ENCODE measurements around the gene LCN10.
A peak's percentile ranks its signal among the peaks of the same experiment; 100 is the strongest.
"Not testable (repeated sequence)": the region's sequence is repeated elsewhere in the genome, so short reads cannot be mapped to it uniquely, and the experiment has no call there.

Gene LCN10

GRCh38 chr9:136771907-136772415 lies 29.2 kb upstream of the LCN10 start:
- no peak for DNase-seq

DNA sequence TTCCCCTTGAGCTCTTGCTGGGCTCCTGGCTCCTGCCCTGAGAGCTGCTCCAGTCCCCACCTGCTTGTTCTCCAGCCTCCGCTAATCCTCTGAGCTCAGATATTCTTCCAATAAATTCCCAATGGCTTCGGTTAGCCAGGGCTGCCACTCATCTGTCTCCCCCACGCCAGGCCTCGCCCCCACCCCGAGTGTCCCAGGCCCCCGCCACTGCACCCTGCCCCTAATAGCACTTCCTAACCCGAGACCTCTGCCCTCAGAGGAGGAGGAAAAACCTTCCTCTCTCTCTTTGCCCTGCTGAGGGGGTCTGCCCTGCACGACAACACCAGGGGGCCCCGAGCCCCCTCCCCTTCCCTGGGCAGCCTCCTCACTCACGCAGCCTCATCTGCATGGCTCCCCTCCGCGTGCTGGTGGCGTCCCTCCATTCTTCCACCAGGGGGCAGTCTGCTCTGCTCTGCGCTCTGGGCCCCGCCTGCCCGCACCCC lies 27.0 kb upstream of the LCN10 start:
- peak in 1 of 2 experiments; percentile 43 for DNase-seq

DNA sequence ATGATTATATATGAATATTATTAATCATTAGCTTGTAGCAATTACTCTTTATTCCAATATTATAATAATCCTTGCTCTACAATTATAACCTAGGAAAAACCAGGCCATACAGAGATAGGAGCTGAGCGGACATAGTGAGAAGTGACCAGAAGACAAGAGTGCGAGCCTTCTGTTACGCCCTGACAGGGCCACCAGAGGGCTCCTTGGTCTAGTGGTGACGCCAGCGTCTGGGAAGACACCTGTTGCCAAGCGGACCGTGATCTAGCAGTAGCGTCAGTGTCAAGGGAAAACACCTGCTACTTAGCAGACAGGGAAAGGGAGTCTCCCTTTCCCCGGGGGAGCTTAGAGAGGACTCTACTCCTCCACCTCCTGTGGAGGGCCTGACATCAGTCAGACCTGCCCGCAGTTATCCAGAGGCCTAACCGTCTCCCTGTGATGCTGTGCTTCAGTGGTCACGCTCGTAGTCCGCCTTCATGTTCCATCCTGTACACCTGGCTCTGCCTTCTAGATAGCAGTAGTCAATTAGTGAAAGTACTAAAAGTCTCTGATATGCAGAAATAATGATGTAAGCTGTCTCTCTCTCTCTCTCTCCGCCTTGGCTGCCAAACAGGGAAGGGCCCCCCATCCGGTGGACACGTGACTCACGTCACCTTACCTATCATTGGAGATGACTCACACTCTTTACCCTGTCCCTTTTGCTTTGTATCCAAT lies 23.8 kb upstream of the LCN10 start:
- DNase-seq = peak; percentile 56 to 77

- not testable (repeated sequence) for DNase-seq
Measured at GRCh38 chr9:136765745-136766409, 23.1 kb upstream of the LCN10 start.

- no peak for DNase-seq
Measured at GRCh38 chr9:136765041-136765440, 22.3 kb upstream of the LCN10 start.

DNA sequence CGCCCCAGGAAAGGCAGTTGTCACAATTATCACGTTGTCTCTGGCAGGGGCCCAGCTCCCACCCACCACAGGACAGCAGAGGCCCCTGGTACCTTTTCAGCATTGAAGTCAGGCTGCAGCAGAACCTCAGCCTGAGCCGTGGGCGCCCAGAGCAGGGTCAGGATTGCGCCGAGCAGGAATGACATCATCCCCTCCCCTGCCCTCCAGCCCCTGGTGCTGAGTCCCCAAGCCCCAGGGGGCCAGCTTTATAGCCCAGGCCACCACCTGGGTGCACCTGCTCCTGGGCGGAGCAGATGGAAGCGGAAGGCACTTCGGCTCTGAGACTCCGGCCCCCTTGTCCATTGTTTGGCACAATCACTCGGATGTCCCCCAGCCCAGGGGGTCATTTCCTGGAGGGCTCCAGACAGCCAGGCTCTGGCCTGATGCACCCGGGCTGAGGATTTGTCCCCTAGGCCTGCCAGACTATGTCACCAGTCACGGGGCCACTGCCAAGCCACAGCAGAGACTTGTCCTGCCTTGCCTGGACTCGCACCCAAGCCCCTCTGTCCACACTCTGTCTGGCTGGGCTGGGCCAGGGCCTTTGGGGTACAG lies 21.7 kb upstream of the LCN10 start, which contains the start of gene LCN15:
Gene LCN15, minus strand, starts transcription at position 218 of the 591 bp plus-strand sequence. Its CDS starts 30 bp downstream, at position 188.
- DNase-seq = no peak

DNA sequence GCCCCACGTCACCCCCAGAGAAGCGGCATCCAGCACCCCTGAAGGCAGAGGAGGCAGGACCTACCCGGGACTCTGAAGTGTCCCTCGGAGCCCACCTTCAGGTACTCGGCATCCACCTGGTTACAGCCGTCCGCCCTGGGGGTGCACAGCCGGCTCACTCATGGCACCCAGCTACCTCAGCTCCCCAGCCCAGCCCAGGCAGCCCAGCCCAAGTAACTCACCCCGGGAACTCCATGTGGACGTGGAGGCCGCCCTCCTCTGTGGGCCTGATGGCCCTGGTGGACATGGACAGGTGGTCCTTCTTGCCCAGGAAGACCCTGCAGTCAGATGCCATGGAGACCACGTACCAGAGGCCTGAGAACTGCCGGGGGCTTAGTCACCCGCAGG lies 20.9 kb upstream of the LCN10 start:
- DNase-seq = no peak

GRCh38 chr9:136762915-136763648 lies 20.3 kb upstream of the LCN10 start:
- no peak for DNase-seq

GRCh38 chr9:136762221-136762691 lies 19.5 kb upstream of the LCN10 start:
- DNase-seq = no peak

GRCh38 chr9:136761545-136761981 lies 18.8 kb upstream of the LCN10 start:
- DNase-seq = no peak

DNA sequence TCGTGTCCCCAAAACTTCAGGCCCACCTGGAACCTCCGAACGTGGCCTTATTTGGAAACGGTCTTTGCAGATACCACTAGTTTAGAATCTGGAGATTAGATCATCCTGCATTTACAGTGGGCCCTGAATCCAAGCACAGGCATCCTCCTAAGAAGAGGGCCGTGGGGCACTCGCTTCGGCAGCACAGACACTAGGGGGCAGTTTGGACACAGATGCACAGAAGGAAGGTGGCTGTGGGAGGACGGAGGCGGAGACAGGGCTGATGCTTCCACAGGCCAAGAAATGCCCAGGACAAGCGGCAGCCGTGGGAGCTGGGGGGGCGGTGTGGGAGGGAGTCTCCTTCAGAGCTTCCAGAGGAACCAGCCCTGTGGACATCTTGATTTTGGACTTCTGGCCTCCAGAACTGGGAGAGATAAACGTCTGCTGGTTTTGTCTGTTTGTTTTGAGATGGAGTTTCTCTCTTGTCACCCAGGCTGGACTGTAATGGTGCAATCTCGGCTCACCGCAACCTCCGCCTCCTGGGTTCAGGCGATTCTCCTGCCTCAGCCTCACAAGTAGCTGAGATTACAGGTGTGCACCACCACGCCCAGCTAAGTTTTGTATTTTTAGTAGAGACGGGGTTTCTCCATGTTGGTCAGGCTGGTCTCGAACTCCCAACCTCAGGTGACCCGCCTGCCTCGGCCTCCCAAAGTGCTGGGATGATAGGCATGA lies 18.2 kb upstream of the LCN10 start:
- DNase-seq = peak; percentile 59 to 72

GRCh38 chr9:136760424-136760823 lies 17.7 kb upstream of the LCN10 start:
- no peak for DNase-seq

DNA sequence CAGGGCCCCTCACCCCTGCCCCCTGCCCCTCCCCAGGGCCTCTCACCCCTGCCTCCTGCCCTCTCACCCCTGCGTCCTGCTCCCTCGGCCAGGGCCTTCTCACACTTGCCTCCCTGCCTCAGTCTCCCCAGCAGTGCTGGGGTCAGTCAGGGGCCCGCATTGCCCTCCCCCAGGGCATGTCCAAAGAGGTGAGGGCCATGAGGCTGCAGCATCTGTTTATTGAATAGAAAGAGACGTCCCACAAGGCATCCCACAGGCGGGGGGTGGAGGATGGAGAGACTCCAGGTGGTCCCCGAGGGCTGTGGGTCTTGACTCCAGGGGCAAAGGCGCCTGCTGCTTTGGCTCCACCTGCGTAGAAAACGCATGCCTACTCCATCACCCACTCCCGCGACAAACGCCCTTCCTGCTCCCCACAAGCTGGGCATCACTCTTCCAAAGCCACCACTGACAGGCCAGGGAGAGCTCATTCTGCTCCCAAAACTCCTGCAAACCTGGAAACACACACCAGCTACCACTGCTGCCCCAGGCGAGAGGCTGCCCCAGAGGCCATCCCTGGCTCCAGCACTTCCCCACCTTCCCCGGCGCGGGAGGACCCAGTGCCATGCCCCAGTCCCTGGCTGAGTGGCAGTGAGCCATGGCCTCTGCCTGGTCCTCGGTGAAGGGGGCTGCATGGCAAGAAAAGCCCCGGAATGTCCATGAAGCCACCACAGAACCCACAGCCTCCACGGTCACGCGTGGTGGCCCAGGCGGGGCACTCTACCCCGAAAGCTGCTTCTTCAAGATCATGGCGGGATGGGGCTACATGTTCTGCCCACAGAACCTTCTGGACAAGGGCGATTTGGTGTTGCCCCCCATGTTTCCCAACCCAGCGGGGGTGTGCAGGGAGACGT lies 16.9 kb upstream of the LCN10 start:
- DNase-seq = no peak

DNA sequence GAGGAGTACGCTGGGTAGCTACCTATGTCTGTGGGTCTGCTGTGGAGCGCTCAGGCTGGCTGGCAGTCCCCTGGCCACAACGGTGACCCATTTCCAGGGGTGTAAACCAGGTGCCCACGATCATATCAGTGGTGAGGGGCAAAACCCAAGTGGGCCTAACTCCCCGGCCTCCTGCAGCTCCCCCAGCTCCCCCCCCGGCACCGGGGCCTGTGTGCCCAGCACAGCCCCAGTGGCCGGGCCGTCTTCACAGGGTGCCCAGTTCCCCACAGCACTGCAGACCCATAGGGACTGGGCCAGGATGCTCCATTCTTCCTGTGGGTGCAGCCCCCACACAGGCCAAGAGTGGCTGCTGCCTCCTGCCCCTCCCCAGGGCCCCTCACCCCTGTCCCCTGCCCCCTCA lies 16.3 kb upstream of the LCN10 start:
- no peak for DNase-seq

DNA sequence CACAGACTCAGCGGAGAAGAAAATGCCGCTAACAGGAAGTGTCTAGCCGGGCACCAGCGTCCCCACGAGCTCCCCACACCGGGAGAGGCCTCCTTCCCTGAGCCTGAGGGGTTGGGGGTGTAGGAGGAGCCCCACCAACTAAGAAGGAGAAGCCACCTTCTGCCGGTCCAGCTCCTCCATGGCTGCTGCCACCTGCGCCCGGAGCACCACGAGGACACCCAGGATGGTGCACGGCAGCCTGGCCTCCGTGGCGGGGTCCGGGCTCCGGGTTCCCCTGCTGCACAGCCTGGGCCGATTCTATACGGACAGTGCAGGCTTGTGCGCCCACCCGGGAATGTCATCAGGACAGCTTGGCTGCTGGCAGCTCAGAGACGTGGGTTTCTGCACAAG lies 15.0 kb upstream of the LCN10 start:
- no peak for DNase-seq

GRCh38 chr9:136757328-136757727 lies 14.6 kb upstream of the LCN10 start:
- DNase-seq = no peak

DNA sequence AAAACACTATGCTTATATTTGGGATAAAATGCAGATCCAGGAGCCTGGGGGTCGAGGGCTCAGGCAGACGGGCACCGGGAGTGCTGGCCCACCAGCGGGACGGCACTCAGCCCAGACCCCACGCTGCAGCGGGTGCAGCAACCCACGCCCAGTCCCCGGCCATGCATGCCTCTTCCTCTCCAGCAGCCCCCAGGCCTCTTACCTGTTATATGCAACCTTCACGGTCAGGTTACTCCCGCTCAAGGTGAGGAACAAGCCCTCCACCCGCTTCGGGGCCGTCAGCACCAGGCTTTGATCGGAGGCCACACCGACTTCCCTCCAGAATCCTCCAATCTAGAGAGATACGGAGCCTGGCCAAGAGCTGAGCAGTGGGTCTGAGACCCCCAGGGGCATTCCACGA lies 14.1 kb upstream of the LCN10 start:
- no peak for DNase-seq

GRCh38 chr9:136756134-136756438 lies 13.3 kb upstream of the LCN10 start:
- no peak for DNase-seq

DNA sequence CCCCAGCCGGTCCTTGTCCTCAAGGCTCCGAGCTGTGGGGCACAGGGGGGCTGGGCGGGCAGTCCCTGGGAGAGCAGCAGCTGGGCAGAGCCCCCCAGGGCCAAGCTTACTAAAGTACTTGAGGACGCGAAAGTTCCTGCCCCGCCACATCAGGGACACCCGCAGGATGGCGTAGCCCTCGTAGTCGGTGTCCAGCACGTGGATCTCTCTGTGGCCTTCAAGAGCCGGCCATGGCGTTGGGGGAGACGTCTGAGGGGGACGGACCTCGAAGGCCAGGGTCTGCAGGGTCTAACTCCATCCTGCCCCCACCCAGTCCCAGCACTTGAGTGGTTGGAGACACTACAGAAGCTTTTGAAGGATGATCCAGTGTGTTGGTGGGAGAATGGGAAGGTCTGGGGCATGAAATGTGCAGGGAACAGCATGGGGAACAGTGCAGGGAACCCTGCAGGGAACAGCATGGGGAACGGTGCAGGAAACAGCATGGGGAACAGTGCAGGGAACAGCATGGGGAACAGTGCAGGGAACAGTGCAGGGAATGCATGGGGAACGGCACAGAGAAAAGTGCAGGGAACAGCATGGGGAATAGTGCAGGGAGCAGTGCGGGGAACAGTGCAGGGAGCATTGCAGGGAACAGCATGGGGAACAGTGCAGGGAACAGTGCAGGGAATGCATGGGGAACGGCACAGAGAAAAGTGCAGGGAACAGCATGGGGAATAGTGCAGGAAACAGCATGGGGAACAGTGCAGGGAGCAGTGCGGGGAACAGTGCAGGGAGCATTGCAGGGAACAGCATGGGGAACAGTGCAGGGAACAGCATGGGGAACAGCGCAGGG lies 12.8 kb upstream of the LCN10 start:
- not testable (repeated sequence) for DNase-seq

- no peak for DNase-seq
Measured at GRCh38 chr9:136754626-136755301, 12.0 kb upstream of the LCN10 start.
